HG03060 (cell line): ENCODE measurements around the gene CISD1.

ENCODE experiments used
- ATAC-seq: cut with Tn5 transposase; IDR thresholded peaks from one replicate; pipeline ENCODE4 v1.9.1; 2021; ENCODE audit warnings: low read depth, moderate number of reproducible peaks; ENCODE audit not compliant: unreplicated experiment

The CISD1 gene

DNA sequence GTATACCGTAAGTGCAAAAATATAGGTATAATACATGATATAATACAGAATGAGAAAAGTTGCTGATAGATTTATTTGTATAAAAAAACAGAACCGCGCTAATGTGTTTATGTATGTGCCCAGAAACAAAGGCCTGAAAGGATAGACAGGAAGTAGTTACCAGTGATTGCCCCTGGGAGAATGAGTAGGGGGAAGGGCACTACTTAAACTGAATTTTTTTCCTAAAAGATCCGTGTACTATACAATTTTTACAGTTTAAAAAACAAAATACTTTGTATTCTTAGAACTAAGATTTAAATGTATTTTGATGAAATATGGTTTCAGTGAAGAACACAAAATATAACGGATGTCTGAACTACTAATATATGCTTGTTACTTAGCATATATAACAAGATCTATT lies 4.2 kb upstream of the CISD1 start:
- no peak for ATAC-seq

DNA sequence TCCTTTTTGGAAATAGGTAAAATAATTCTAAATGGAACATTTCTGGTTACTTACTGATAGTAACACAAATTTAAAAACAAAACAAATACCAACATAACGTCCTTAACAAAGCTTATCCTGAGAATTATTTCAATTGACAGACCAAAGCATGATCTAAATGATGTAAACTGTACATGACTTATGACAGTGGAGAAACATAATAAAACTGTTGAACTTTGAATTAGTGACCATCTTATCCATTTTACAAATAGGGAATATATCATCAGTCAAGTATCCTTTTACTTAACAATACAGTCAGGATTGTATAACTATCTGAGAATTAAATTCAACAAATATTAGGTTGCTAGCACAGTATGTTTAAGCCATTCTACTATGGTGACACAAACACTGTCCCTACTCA lies 3.7 kb upstream of the CISD1 start:
- no peak for ATAC-seq

DNA sequence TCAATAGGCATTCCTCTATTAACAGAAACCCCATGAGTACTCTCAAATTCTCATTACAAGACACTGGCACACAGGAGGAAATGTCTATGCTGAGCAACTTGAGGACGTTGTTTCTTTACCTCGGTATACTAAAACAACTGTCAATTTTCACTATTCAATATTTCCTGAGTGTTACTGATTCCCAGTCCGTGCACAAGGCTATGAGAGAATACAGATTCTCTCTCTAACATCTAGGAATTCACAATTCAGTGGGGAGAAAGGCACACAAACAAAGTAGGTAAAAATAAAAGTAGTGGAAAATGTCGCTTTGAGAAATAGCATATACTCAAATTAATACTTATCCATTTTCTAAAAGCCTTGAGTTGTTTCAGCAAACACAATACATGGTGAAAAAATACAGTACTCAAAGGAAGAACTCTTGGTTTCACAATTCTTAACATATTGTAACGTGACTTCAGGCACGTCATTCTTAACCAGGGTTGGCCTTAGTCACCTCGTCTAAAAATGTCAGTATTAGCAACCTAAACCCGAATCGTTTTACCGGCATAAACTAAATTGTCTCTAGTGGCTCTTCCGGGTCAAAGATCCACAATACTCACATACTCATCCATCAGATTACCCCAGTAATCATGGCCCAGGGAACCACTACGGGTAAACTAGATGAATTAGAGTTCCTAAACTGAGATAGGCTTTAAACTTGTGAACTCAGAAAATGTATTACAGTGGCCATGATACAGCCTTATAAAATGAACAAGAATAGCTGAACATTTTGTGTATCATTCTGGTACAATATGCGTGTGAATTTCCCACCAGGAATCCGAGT lies 2.7 kb upstream of the CISD1 start:
- ATAC-seq = no peak

DNA sequence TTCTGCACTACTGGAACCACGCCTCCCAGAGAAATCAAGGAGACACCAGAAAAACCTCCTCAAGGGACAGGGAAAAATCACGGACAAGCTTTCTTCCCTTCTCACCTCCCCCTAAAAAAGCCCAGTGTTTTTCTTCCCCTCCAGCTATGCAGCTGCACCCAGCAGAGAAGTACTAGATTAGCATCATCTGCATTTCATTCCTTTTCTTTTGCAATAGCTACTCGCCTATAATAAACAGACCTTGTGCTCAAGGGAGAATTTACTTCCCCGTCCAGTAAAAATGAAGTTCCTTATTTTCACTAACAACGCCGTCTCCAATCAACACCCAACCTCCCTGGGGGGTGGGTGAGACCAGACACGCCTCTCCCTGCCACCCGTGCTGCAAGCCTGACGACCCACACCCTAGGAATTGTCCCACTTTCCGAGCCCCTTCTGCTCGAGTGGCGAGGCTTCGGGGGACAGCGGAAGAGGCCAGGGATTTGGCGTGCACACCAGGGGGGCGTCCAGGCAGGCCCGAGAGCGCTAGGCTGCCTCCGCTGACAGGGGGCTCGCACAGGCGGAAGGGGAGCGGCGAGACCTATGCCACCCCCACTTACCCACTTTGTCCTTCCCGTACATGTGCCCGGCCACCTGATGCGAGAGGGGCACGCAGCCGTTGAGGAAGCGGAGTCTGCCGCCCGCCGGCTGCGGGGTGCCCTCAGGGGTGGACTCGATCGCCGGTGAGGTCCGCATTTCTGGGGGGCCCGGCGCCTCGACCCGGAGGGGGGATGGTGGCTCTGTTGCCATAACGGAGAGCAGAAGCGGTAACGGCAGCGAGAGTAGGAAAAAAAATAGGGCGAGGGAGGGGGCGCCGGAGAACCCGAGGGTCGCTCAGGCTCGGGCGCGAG lies 1.9 kb upstream of the CISD1 start:
- ATAC-seq = no peak

DNA sequence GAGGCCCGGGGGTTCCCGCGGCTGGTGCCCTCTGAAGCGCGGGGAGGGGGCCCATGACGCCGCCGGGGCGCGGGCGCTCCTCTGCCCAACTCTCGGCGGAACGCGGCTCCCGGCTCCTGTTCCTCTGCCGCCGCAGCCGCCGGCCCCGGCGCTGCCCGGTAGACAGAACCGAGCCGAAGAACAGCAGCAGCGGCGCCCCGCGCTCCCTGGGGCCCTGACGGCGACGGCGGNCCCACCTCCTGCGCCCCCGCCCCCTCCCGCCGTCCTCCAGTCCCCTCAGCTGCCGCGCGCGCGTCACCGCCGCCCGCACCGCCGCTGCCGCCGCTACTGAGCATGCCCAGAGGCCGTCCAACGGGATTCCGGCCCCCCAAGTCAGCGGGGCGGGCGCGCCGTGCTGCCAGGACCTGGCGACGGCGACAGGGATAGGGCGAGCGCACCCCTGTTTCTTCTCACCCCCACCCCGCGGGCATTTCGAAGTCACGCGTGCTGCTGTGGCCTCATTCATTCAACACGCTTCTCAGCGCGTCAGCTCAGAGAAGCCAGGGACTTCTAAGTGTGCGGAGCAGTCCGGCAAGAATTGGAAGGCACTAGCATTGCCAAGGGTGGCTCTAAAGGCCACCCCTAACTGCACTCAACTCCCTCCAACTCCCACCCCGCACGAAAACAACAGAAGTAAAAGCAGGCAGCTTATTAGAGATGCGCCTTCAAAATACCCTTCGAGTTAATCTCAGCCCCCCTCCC lies 1.1 kb upstream of the CISD1 start, which contains the start of gene IPMK:
Gene IPMK (minus strand): TSS at position 182 of the 741 bp plus-strand sequence. CDS start 283 bp downstream, outside the sequence.
- ATAC-seq = peak; percentile 27

DNA sequence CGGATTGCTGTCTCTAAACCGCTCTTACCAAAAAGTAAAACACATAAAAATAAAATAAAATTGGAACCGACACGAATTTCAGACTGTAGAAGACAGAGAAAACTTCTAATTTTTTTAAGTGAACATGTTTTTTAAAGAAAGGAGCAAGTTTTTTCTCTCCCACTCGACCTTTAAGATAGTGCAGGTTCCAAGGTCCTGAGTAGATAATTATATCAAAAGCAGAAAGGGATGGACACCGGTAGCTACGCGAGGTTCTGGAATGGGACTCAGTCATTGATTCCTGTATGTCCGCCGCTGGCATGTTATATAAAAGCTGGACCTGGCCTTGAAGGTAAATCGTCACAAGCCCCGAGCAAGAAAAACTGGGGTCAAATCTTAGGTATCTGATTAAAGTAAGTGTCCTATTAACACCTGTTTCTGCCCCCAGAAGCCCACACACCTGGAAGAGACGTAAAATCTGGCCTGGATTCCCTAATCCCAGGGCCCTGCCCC lies 462 bp upstream of the CISD1 start:
- no peak for ATAC-seq

DNA sequence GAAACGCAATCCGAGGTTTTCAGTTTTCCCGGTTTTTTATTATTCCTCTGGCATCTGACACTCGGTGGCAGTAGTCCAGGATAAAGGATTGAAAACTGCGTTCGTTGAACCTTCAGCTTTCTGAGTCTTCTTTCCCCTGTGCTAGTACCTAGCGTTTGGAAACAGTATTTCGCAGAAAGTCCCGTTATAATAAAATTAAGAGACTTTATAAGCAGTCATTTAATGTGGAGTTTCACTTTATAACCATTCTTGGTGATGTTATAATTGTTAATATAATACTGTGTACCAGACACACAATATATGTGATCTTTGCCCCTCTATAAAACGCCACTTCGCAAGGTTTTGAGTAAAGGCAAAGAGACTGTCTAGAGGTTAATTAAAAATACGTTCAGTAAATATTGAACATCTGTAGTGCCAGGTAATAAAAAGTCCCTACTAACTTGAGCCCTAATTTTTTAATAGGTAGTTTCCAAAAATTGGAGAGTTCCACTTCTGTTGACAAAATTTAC lies 874 bp downstream of the CISD1 start:
- no peak for ATAC-seq

DNA sequence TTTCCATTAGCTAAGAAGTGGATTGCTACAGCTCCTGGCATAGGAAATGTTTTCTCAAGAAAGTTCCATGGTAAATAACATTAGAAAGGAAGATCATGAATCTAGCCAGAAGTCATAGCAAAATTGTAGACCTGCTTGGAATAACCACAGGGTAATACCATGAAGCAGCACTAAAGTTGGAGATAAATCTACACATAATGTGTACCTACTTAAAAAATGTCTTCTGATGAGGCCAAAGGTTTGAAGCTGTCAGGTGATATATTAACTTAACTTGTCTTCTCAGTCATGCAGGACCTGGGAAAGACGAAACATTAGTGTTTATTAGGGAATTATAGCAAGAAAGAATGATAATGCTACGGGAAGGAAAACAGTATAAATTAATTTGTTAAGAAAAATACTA lies 6.3 kb downstream of the CISD1 start:
- ATAC-seq = no peak

DNA sequence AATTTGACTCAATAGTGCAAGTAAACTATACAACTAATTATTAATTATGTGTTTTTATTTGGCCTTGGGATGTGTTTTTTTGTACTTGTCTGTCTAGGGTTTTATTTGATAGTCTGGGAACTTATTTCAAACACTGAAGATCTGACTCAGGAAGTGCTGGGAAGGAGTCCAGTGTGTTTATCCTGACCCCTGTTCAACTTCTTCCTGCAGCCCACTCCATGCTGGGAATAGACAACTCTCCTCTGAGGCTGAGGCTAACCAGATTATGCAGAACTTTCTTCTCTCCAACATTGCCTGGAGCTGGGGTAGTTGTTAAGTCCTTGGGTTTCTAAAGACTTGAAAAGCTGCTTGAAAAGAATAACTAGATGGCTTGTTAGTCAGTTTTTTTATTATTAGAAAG lies 6.9 kb downstream of the CISD1 start:
- no peak for ATAC-seq

DNA sequence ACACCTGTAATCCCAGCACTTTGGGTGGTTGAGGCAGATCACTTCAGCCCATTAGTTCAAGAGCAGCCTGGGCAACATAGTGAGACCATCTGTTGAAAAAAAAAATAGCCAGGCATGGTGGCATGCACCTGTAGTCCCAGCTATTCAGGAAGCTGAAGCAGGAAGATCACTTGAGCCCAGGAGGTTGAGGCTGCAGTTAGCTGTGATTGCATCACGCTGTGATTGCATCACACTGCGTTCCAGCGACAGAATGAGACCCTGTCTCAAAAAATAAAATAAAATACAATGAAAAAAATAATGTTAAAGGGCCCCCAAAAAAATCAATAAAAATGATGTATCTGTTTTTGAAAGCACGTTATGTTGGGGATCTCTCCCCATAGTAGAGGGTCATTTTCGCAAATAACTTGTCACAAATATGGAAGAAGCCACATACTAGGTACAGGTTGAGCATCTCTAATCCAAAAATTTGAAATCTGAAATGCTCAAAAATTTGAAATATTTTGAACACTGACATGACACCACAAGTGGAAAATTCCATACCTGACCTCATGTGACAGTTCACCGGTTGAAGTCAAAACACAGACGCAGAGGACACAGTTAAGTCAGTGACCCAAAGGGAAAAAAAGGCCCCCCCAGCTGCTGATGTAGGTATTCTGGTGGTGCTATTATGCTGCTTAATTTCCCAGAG lies 9.5 kb downstream of the CISD1 start:
- no peak for ATAC-seq

DNA sequence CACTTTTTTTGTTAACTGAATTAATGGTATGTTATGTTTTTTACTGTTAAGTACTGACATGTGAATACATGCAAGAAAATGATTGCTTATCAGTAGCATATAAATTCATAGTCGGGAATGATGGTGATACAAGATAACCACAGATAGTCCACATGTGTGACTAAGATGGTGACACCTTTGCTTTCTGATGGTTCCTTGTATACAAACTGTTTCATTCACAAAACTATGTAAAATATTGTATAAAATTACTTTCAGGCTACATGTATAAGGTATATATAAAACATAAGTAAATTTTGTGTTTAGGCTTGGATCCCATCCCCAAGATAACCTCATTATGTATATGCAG lies 10.0 kb downstream of the CISD1 start:
- no peak for ATAC-seq

DNA sequence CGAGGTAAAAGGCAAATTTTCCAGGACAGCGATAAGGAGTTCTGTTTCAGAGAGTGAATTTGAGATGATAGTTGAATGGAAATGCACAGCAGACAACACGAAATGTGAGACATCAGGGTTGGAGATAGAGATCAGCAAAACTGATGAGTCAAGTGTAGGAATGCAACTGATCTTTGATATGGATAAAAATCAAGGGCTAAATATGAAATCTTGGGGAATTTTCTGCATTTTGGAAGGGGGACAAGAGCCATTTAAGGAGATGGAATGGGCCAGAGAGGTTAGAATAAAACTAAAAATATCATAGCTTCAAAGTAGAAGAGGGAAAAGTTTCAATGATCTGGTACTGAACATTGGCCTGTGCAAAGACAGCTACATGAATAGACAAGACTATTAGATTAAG lies 11.5 kb downstream of the CISD1 start:
- no peak for ATAC-seq

DNA sequence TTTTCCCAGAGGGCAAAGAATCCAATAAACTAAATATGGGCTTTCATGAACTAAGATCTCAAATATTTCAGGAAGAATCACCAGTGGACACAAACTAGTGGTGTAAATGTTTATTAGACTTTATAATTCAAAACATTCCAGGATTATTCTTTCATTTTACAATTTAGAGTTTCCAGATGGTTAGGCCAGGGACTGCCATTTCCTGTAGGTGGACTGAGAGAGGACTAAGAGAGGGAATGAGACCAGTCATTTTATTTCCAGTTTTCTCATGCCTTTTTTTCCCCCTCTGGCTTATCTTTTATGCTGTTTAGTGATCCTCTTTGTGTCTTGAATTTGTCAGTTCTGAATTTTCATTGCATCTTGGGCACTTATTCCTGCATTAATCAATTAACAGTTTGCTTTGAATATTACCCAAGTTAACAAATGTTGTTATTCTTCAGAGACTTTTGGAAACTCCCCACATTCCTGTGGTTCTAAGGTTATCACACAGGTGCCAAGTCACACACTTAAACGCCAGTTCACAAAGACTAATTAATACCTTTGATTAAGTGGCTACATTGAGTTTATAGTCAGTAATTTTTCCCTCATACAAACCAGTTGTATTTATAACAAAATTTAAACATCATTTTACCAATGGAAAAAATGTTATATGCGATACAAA lies 12.3 kb downstream of the CISD1 start:
- ATAC-seq = no peak

DNA sequence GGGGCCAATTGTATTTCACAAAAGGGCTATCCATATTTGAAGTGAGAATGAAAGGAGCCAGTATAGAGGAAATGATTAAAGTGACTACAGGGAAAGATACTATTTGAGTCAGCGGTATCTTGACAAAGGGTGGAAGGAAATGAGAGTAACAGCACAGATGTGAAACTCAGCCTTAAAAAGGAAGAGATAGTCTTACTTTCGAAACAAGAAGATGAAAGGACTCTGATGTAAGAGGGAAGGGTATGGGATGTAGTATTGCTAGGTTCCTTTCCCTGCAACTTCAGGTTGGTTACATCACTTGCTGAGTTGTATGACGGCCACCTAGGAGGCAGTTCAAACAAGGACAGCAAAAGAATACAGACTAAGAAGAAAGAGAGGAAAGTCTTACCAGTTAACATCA lies 13.7 kb downstream of the CISD1 start:
- ATAC-seq = peak; percentile 99

DNA sequence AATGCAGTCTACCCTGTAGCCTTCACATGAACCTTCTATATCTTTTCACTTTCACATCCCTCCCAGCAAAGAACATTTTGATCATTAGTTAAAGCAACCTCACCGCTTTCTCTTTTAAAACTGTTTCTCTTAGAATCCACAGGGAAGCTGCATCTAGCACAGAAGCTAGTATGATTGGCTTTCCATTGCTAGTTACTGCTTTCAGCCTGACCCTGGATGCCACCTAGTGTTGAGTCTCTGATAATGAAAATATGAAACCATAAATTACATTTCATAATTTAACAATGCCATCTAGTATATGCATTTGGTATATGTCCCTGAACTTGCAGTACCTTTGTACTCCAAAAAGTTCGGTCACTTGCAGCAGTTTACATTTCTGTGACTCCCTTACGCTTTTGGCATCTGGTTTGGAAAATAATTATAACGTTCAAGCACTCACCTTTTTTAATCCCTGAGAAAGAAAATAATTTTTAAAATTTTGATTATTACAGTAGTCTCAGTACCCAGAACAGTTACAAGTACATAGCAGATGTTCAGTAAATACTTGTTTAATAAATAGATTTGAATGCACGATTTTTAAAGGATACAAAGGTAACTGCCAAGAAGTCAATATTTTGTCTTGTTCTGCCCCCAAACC lies 22.7 kb downstream of the CISD1 start:
- peak; percentile 85 for ATAC-seq

DNA sequence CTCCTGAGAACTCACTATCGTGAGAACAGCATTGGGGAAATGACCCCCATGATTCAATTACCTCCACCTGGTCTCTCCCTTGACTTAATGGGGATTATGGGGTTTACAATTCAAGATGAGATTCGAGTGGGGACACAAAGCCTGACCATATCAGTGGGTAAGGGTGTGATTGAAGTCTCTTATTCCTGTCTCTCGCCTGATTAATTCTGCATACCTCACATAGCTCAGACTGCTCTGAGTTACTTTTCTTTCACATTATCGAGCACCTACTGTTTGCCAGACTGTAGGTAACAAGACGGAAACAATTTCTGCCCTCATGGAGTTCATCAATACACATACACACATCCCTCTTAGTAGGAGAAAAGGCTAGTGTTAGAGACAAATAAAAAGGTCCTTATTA lies 25.0 kb downstream of the CISD1 start:
- ATAC-seq = no peak

DNA sequence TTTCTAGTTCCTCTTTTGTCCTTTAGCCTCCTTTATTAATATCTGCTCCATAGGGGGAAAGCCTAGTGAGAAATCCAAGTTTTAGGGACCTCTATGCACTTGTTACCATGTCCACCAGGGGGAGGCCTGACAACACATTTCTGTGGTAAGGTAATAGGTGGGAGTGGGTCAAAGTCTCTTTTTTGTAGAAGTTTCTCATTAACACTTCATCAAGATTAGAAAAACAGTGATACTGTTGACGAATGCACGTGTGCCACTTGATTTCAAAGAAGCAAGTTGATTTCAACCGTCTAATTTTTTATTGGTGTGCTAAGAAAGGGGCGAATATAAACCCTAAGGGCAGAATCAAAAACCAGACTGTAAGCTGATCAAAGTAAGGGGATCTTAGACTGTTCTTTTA lies 30.6 kb downstream of the CISD1 start:
- ATAC-seq = no peak

DNA sequence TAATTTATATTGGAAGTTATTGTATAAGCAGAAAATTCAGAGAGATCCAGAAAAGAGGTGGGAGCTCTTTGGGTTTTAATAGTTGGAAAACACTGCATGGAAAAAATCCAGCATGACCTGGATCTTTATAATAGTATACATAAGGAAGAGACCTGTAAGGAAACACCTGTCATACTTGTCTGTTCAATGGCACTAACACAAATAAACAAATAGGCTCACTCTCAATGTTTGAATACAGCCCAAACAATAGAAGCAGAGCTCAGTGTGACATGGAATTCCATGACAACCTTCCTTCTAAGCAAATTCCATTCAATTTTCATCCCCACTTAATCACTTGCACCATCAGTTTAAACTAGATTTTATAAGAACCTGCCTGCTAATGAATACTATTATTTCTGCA lies 31.7 kb downstream of the CISD1 start:
- ATAC-seq = no peak

DNA sequence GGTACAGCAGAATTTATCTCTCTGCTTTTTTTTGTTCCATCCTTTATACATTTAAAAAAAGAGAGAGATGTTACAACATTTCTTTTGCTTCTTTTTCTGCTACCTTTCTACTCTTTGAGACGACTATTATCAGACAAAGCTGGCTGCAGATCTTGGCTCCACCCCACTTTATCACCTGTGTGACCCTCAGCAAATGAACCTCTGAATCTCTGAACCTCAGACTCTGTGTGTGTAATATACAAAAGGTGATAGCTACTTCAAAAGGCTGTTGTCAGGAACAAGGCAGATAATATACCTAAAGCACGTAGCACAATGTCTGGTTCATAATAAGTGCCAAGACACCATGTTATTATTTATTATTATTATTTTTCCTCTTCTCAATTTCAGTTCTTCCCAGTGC lies 33.3 kb downstream of the CISD1 start:
- ATAC-seq = no peak
